Testis (tissue), 3 donors: ENCODE results near the gene MYO3A. TPM values are rescaled to one million over a fixed set of nuclear protein-coding genes. Genes with fewer than 3 reads are reported as not detected.

Source experiments
- DNase-seq: peaks from one replicate; pipeline ENCODE4 v3.0.0-alpha.2; 2019
- H3K27ac ChIP-seq, 2 donors: fragments of 200-600 bp; sonication (generic); one replicate each; pipeline ENCODE4 v1.5.1; 2019
- H3K27me3 ChIP-seq: fragments of 200-600 bp; sonication (generic); one replicate; pipeline ENCODE4 v1.5.1; 2019
- H3K36me3 ChIP-seq: fragments of 200-600 bp; sonication (generic); one replicate; pipeline ENCODE4 v1.5.1; 2017; ENCODE audit warnings: low read depth; ENCODE audit errors: missing control alignments
- H3K4me1 ChIP-seq: fragments of 200-600 bp; sonication (generic); one replicate; pipeline ENCODE4 v1.5.1; 2019
- H3K4me3 ChIP-seq, 2 donors: fragments of 200-600 bp; sonication (generic); one replicate each; pipeline ENCODE4 v1.5.1; 2017 to 2019
- H3K9me3 ChIP-seq: fragments of 200-600 bp; sonication (generic); one replicate; pipeline ENCODE4 v1.5.1; 2017
- CTCF ChIP-seq, 3 experiments: fragments of 450-650 bp in 2 of 3; fragments of 200-600 bp in 1 of 3; sonication (generic) in 1 of 3; IDR thresholded peaks; one replicate each; pipeline ENCODE4 v1.5.1; 2016 to 2019; ENCODE audit warnings: antibody characterized with exemption in 3 of 3, mild to moderate bottlenecking in 2 of 3, moderate library complexity in 1 of 3
- POLR2A ChIP-seq: fragments of 450-650 bp; IDR thresholded peaks from one replicate; pipeline ENCODE4 v1.6.1; 2017; ENCODE audit warnings: antibody characterized with exemption, mild to moderate bottlenecking, moderate library complexity
- WGBS, 2 donors: methylation state at CpG; one replicate each; pipeline ENCODE4 v1.1.5; 2018; 5-methylcytosine and 5-hydroxymethylcytosine counted together
- intact Hi-C: fragments of 100-400 bp; cut with DNase I; formaldehyde crosslinking; loops from one replicate; pipeline ENCODE4 v1.15.1; 2023; ENCODE audit warnings: low total_unique reads
- polyA plus RNA-seq: library from polyadenylated mRNA; stranded (reverse); fragments of 350-450 nt; fragmentation: Illumina TruSeq; extraction: RNeasy Lipid Tissue Mini Kit (QIAGEN cat#74804); gene quantifications from one replicate; pipeline ENCODE4 v1.2.3, GENCODE V29; 2014; ENCODE audit warnings: low read depth, low replicate concordance; ENCODE audit not compliant: insufficient read depth
- total RNA-seq, 2 donors: library from RNA; depleted of rRNA; stranded (reverse); fragments of >200 nt; gene quantifications; one replicate each; pipeline ENCODE4 v1.2.3, GENCODE V29; 2016

The MYO3A gene
- total and polyA plus RNA-seq, 3 donors from 2014 or later, result 8.7 to 21.1 (median 9.5) TPM

- no peak overlapping the region for H3K27ac ChIP-seq
- intact Hi-C loops, result no loop called here
- WGBS, 2 donors, result 62 to 81% methylated on average over 1 of the region's 1 CpG
- H3K9me3 ChIP-seq, result no peaks in the 10 kb centered on the region
- H3K36me3 ChIP-seq, result no peaks in the 10 kb centered on the region
- H3K4me1 ChIP-seq, result no peaks in the 10 kb centered on the region
- no peak overlapping the region for H3K4me3 ChIP-seq
- no peaks in the 10 kb centered on the region for H3K27me3 ChIP-seq
- TF ChIP-seq CTCF (IDR thresholded peaks at IDR 0.05) (no peak), POLR2A (no peak)
- no peak for DNase-seq
Measured at GRCh38 chr10:26259341-26259740, 325.3 kb downstream of the MYO3A start.
